ENCODE data around the gene TMTC2. TPM values are rescaled to one million over a fixed set of nuclear protein-coding genes. Genes with fewer than 3 reads are reported as not detected.

TMTC2 gene
- total and polyA plus RNA-seq, 2 donors (not counting 3 experiments of a cell fraction or from before 2014, with no cell fraction given): 4.1 to 7.8 TPM

GRCh38 chr12:83010169-83010804 lies 323.6 kb downstream of the TMTC2 start:
- no peak overlapping the region for H3K4me2 ChIP-seq (ENCODE audit: insufficient read depth, low read length)
- BruUV-seq (replicated peaks): no TSS peak
- ChIA-PET CTCF (no interaction called here), POLR2A (no interaction called here)
- no peak overlapping the region for H3K27ac ChIP-seq (ENCODE audit: insufficient read depth, low read depth, low read length)
- no peaks in the 10 kb centered on the region for H4K20me1 ChIP-seq (replicated peaks; ENCODE audit: control insufficient read depth, extremely low read depth, insufficient read depth, low read length)
- dilution Hi-C loops (cut with MboI; ENCODE audit: extremely low pct_ligation_motif_present, low sequenced_read_pairs): no loop called here
- no peaks in the 10 kb centered on the region for H3K9me3 ChIP-seq (replicated peaks; ENCODE audit: control insufficient read depth, insufficient read depth, low read length)
- no peak overlapping the region for H3K9ac ChIP-seq (replicated peaks; ENCODE audit: extremely low read depth, insufficient read depth, low read length)
- H2AFZ ChIP-seq (ENCODE audit: low read depth, low read length): no peak overlapping the region
- H3K27me3 ChIP-seq (ENCODE audit: control insufficient read depth in 2 of 2, insufficient read depth in 2 of 2, low read length in 2 of 2): no peaks in the 10 kb centered on the region
- no peak overlapping the region for H3K4me3 ChIP-seq (replicated peaks in 1 of 3; ENCODE audit: insufficient read depth in 1 of 3, low read depth in 1 of 3, low read length in 3 of 3)
- H3K4me1 ChIP-seq (ENCODE audit: control insufficient read depth, extremely low read depth, insufficient read depth, low read length): peaks cover under 1% of the 10 kb centered on the region
- no peaks in the 10 kb centered on the region for H3K79me2 ChIP-seq (ENCODE audit: control insufficient read depth, insufficient read depth, low read length)
- no peaks in the 10 kb centered on the region for H3K9me1 ChIP-seq (replicated peaks; ENCODE audit: control insufficient read depth, extremely low read depth, insufficient read depth, low read length)
- DNase-seq (ENCODE audit: low read depth, low spot score) (no peak), FAIRE-seq (no peak)
- H3K36me3 ChIP-seq (ENCODE audit: control insufficient read depth in 2 of 2, extremely low read depth in 1 of 2, insufficient read depth in 2 of 2, low read length in 2 of 2): no peaks in the 10 kb centered on the region
- TF ChIP-seq MAX (IDR thresholded peaks at IDR 0.05; ENCODE audit: insufficient read depth, insufficient read length) (no peak), JUN (IDR thresholded peaks at IDR 0.05; ENCODE audit: borderline replicate concordance, insufficient read depth, insufficient read length, low read depth) (no peak), MYC (IDR thresholded peaks at IDR 0.05; ENCODE audit: low read depth, low read length) (no peak)
- intact Hi-C loops (cut with micrococcal nuclease): no loop called here

- H3K27ac ChIP-seq (ENCODE audit: insufficient read depth, low read depth, low read length): peak overlapping the region; percentile 58
- intact Hi-C loops (cut with micrococcal nuclease): loop anchor here (5.0 kb wide), 1 partner anchor 328 kb away; the partner anchor contains the start of gene TMTC2
- no peaks in the 10 kb centered on the region for H3K9me1 ChIP-seq (replicated peaks; ENCODE audit: control insufficient read depth, extremely low read depth, insufficient read depth, low read length)
- no TSS peak for BruUV-seq (replicated peaks)
- FAIRE-seq (no peak), DNase-seq (ENCODE audit: low read depth, low spot score) (peak; percentile 77)
- no peaks in the 10 kb centered on the region for H3K27me3 ChIP-seq (ENCODE audit: control insufficient read depth in 2 of 2, insufficient read depth in 2 of 2, low read length in 2 of 2)
- H3K4me1 ChIP-seq (ENCODE audit: control insufficient read depth, extremely low read depth, insufficient read depth, low read length): peaks cover 11% of the 10 kb centered on the region
- H3K9ac ChIP-seq (replicated peaks; ENCODE audit: extremely low read depth, insufficient read depth, low read length): peak overlapping the region; percentile 52
- H3K4me3 ChIP-seq (replicated peaks in 1 of 3; ENCODE audit: insufficient read depth in 1 of 3, low read depth in 1 of 3, low read length in 3 of 3): peak overlapping the region; percentile 24 to 89 (median 82)
- H4K20me1 ChIP-seq (replicated peaks; ENCODE audit: control insufficient read depth, extremely low read depth, insufficient read depth, low read length): no peaks in the 10 kb centered on the region
- H3K79me2 ChIP-seq (ENCODE audit: control insufficient read depth, insufficient read depth, low read length): no peaks in the 10 kb centered on the region
- peak overlapping the region; percentile 66 for H2AFZ ChIP-seq (ENCODE audit: low read depth, low read length)
- peak overlapping the region; percentile 98 for H3K4me2 ChIP-seq (ENCODE audit: insufficient read depth, low read length)
- POLR2A ChIA-PET: no interaction called here
- CTCF ChIA-PET: interaction anchor here (0.8 to 1.2 kb wide), 3 partner anchors 10 to 330 kb away, joined by 3 to 5 read pairs (median 3); no protein-coding TSS in a partner anchor
- H3K9me3 ChIP-seq (replicated peaks; ENCODE audit: control insufficient read depth, insufficient read depth, low read length): no peaks in the 10 kb centered on the region
- no peaks in the 10 kb centered on the region for H3K36me3 ChIP-seq (ENCODE audit: control insufficient read depth in 2 of 2, extremely low read depth in 1 of 2, insufficient read depth in 2 of 2, low read length in 2 of 2)
- dilution Hi-C loops (cut with MboI; ENCODE audit: extremely low pct_ligation_motif_present, low sequenced_read_pairs): no loop called here
- TF ChIP-seq GATA2 (IDR thresholded peaks at IDR 0.05; ENCODE audit: insufficient read depth, insufficient read length, low read depth, low read length) (peak; percentile 73), FOS (IDR thresholded peaks at IDR 0.05; ENCODE audit: borderline replicate concordance, insufficient read depth, low read length) (no peak)
These were observed 328.9 kb downstream of the TMTC2 start for GRCh38 chr12:83015390-83016217.
